ENCODE data around the gene MYH7. TPM values are rescaled to one million over a fixed set of nuclear protein-coding genes. Genes with fewer than 3 reads are reported as not detected.
"Not testable (repeated sequence)": the region's sequence is repeated elsewhere in the genome, so short reads cannot be mapped to it uniquely, and the experiment has no call there.

The MYH7 gene
- polyA plus RNA-seq, 2 donors = 0.08 to 0.12 TPM

GRCh38 chr14:23419646-23420045 is 15.8 kb downstream of the MYH7 start:
- not testable (repeated sequence) for H3K4me1 ChIP-seq (ENCODE audit: control insufficient read depth in 2 of 2, insufficient read depth in 2 of 2, low read length in 1 of 2); H3K4me3 ChIP-seq (ENCODE audit: low read depth in 1 of 2, low read length in 2 of 2); H3K27ac ChIP-seq (ENCODE audit: low read depth in 2 of 2, low read length in 1 of 2); H3K27me3 ChIP-seq (ENCODE audit: control insufficient read depth in 1 of 2, insufficient read depth in 2 of 2, low read length in 2 of 2); H3K36me3 ChIP-seq (ENCODE audit: control insufficient read depth in 2 of 2, insufficient read depth in 2 of 2, low read length in 1 of 2); H3K9me3 ChIP-seq (ENCODE audit: control insufficient read depth in 2 of 2, insufficient read depth in 1 of 2, low read depth in 1 of 2, low read length in 1 of 2)
- WGBS, 2 donors = 63 to 75% methylated on average over 2 to 4 of the region's 17 CpGs

- Histone ChIP-seq H3K27ac (ENCODE audit: low read depth in 2 of 2, low read length in 1 of 2) (no peak overlapping the region), H3K4me3 (ENCODE audit: low read depth in 1 of 2, low read length in 2 of 2) (no peak overlapping the region)
- 87 to 89% methylated on average over 21 of the region's 21 CpGs for WGBS, 2 donors
Observed at GRCh38 chr14:23418021-23418420, 17.4 kb downstream of the MYH7 start.

GRCh38 chr14:23417269-23417668 is 18.2 kb downstream of the MYH7 start:
- WGBS, 2 donors = 86 to 88% methylated on average over 12 of the region's 12 CpGs
- not testable (repeated sequence) for H3K27ac ChIP-seq (ENCODE audit: low read depth in 2 of 2, low read length in 1 of 2); H3K4me1 ChIP-seq (ENCODE audit: control insufficient read depth in 2 of 2, insufficient read depth in 2 of 2, low read length in 1 of 2); H3K27me3 ChIP-seq (ENCODE audit: control insufficient read depth in 1 of 2, insufficient read depth in 2 of 2, low read length in 2 of 2); H3K4me3 ChIP-seq (ENCODE audit: low read depth in 1 of 2, low read length in 2 of 2); H3K9me3 ChIP-seq (ENCODE audit: control insufficient read depth in 2 of 2, insufficient read depth in 1 of 2, low read depth in 1 of 2, low read length in 1 of 2); H3K36me3 ChIP-seq (ENCODE audit: control insufficient read depth in 2 of 2, insufficient read depth in 2 of 2, low read length in 1 of 2)

More at GRCh38 chr14:23418021-23418420, 17.4 kb downstream of the MYH7 start:
- Histone ChIP-seq H3K4me1 (ENCODE audit: control insufficient read depth in 2 of 2, insufficient read depth in 2 of 2, low read length in 1 of 2) (no peaks in the 10 kb centered on the region), H3K36me3 (ENCODE audit: control insufficient read depth in 2 of 2, insufficient read depth in 2 of 2, low read length in 1 of 2) (no peaks in the 10 kb centered on the region), H3K9me3 (ENCODE audit: control insufficient read depth in 2 of 2, insufficient read depth in 1 of 2, low read depth in 1 of 2, low read length in 1 of 2) (no peaks in the 10 kb centered on the region), H3K27me3 (ENCODE audit: control insufficient read depth in 1 of 2, insufficient read depth in 2 of 2, low read length in 2 of 2) (no peaks in the 10 kb centered on the region)

GRCh38 chr14:23416801-23417200 is 18.7 kb downstream of the MYH7 start:
- Histone ChIP-seq H3K36me3 (ENCODE audit: control insufficient read depth in 2 of 2, insufficient read depth in 2 of 2, low read length in 1 of 2) (no peaks in the 10 kb centered on the region), H3K27me3 (ENCODE audit: control insufficient read depth in 1 of 2, insufficient read depth in 2 of 2, low read length in 2 of 2) (no peaks in the 10 kb centered on the region), H3K4me1 (ENCODE audit: control insufficient read depth in 2 of 2, insufficient read depth in 2 of 2, low read length in 1 of 2) (no peaks in the 10 kb centered on the region), H3K4me3 (ENCODE audit: low read depth in 1 of 2, low read length in 2 of 2) (no peak overlapping the region), H3K27ac (ENCODE audit: low read depth in 2 of 2, low read length in 1 of 2) (no peak overlapping the region), H3K9me3 (ENCODE audit: control insufficient read depth in 2 of 2, insufficient read depth in 1 of 2, low read depth in 1 of 2, low read length in 1 of 2) (no peaks in the 10 kb centered on the region)
- 83 to 88% methylated on average over 11 of the region's 11 CpGs for WGBS, 2 donors

- 77 to 79% methylated on average over 20 to 21 of the region's 21 CpGs for WGBS, 2 donors
- Histone ChIP-seq H3K27ac (ENCODE audit: low read depth in 2 of 2, low read length in 1 of 2) (no peak overlapping the region), H3K4me1 (ENCODE audit: control insufficient read depth in 2 of 2, insufficient read depth in 2 of 2, low read length in 1 of 2) (no peaks in the 10 kb centered on the region), H3K27me3 (ENCODE audit: control insufficient read depth in 1 of 2, insufficient read depth in 2 of 2, low read length in 2 of 2) (no peaks in the 10 kb centered on the region), H3K4me3 (ENCODE audit: low read depth in 1 of 2, low read length in 2 of 2) (no peak overlapping the region), H3K9me3 (ENCODE audit: control insufficient read depth in 2 of 2, insufficient read depth in 1 of 2, low read depth in 1 of 2, low read length in 1 of 2) (no peaks in the 10 kb centered on the region), H3K36me3 (ENCODE audit: control insufficient read depth in 2 of 2, insufficient read depth in 2 of 2, low read length in 1 of 2) (no peaks in the 10 kb centered on the region)
Observed at GRCh38 chr14:23415821-23416778, 19.4 kb downstream of the MYH7 start.

- Histone ChIP-seq H3K27me3 (ENCODE audit: control insufficient read depth in 1 of 2, insufficient read depth in 2 of 2, low read length in 2 of 2) (no peaks in the 10 kb centered on the region), H3K4me3 (ENCODE audit: low read depth in 1 of 2, low read length in 2 of 2) (no peak overlapping the region), H3K4me1 (ENCODE audit: control insufficient read depth in 2 of 2, insufficient read depth in 2 of 2, low read length in 1 of 2) (no peaks in the 10 kb centered on the region), H3K9me3 (ENCODE audit: control insufficient read depth in 2 of 2, insufficient read depth in 1 of 2, low read depth in 1 of 2, low read length in 1 of 2) (no peaks in the 10 kb centered on the region), H3K27ac (ENCODE audit: low read depth in 2 of 2, low read length in 1 of 2) (no peak overlapping the region), H3K36me3 (ENCODE audit: control insufficient read depth in 2 of 2, insufficient read depth in 2 of 2, low read length in 1 of 2) (no peaks in the 10 kb centered on the region)
- 86 to 93% methylated on average over 33 to 39 of the region's 39 CpGs for WGBS, 2 donors
Observed at GRCh38 chr14:23414906-23415820, 20.3 kb downstream of the MYH7 start.

- Histone ChIP-seq H3K9me3 (ENCODE audit: control insufficient read depth in 2 of 2, insufficient read depth in 1 of 2, low read depth in 1 of 2, low read length in 1 of 2) (no peaks in the 10 kb centered on the region), H3K4me1 (ENCODE audit: control insufficient read depth in 2 of 2, insufficient read depth in 2 of 2, low read length in 1 of 2) (no peaks in the 10 kb centered on the region), H3K27me3 (ENCODE audit: control insufficient read depth in 1 of 2, insufficient read depth in 2 of 2, low read length in 2 of 2) (no peaks in the 10 kb centered on the region), H3K4me3 (ENCODE audit: low read depth in 1 of 2, low read length in 2 of 2) (no peak overlapping the region), H3K36me3 (ENCODE audit: control insufficient read depth in 2 of 2, insufficient read depth in 2 of 2, low read length in 1 of 2) (no peaks in the 10 kb centered on the region), H3K27ac (ENCODE audit: low read depth in 2 of 2, low read length in 1 of 2) (no peak overlapping the region)
- 70 to 74% methylated on average over 3 of the region's 3 CpGs for WGBS, 2 donors
Observed at GRCh38 chr14:23414254-23414653, 21.2 kb downstream of the MYH7 start.

- Histone ChIP-seq H3K27me3 (ENCODE audit: control insufficient read depth in 1 of 2, insufficient read depth in 2 of 2, low read length in 2 of 2) (no peaks in the 10 kb centered on the region), H3K27ac (ENCODE audit: low read depth in 2 of 2, low read length in 1 of 2) (no peak overlapping the region), H3K36me3 (ENCODE audit: control insufficient read depth in 2 of 2, insufficient read depth in 2 of 2, low read length in 1 of 2) (no peaks in the 10 kb centered on the region), H3K9me3 (ENCODE audit: control insufficient read depth in 2 of 2, insufficient read depth in 1 of 2, low read depth in 1 of 2, low read length in 1 of 2) (no peaks in the 10 kb centered on the region), H3K4me3 (ENCODE audit: low read depth in 1 of 2, low read length in 2 of 2) (no peak overlapping the region), H3K4me1 (ENCODE audit: control insufficient read depth in 2 of 2, insufficient read depth in 2 of 2, low read length in 1 of 2) (no peaks in the 10 kb centered on the region)
- WGBS, 2 donors = 88 to 90% methylated on average over 15 to 16 of the region's 16 CpGs
Observed at GRCh38 chr14:23413681-23414080, 21.8 kb downstream of the MYH7 start.

- Histone ChIP-seq H3K27me3 (ENCODE audit: control insufficient read depth in 1 of 2, insufficient read depth in 2 of 2, low read length in 2 of 2) (no peaks in the 10 kb centered on the region), H3K4me1 (ENCODE audit: control insufficient read depth in 2 of 2, insufficient read depth in 2 of 2, low read length in 1 of 2) (no peaks in the 10 kb centered on the region), H3K27ac (ENCODE audit: low read depth in 2 of 2, low read length in 1 of 2) (no peak overlapping the region), H3K36me3 (ENCODE audit: control insufficient read depth in 2 of 2, insufficient read depth in 2 of 2, low read length in 1 of 2) (no peaks in the 10 kb centered on the region), H3K9me3 (ENCODE audit: control insufficient read depth in 2 of 2, insufficient read depth in 1 of 2, low read depth in 1 of 2, low read length in 1 of 2) (no peaks in the 10 kb centered on the region), H3K4me3 (ENCODE audit: low read depth in 1 of 2, low read length in 2 of 2) (no peak overlapping the region)
- 80 to 83% methylated on average over 14 of the region's 14 CpGs for WGBS, 2 donors
Observed at GRCh38 chr14:23411563-23412525, 23.6 kb downstream of the MYH7 start.
